Measurements from ENCODE around the gene TMC8.
"Not testable (repeated sequence)": the region's sequence is repeated elsewhere in the genome, so short reads cannot be mapped to it uniquely, and the experiment has no call there.

The TMC8 gene

GRCh38 chr17:78110363-78111015 is 20.1 kb upstream of the TMC8 start:
- DNase-seq: no peak

- no peak for DNase-seq
Measured at GRCh38 chr17:78111016-78111726, 19.4 kb upstream of the TMC8 start.

- DNase-seq: no peak
Measured at GRCh38 chr17:78111727-78112517, 18.6 kb upstream of the TMC8 start.

- peak; percentile 64 to 74 for DNase-seq
Measured at GRCh38 chr17:78112518-78113471, 17.8 kb upstream of the TMC8 start.

GRCh38 chr17:78113804-78114785 is 16.5 kb upstream of the TMC8 start:
- DNase-seq: peak; percentile 53 to 66

- no peak for DNase-seq
Measured at GRCh38 chr17:78114831-78115723, 15.5 kb upstream of the TMC8 start.

GRCh38 chr17:78115803-78116202 is 14.8 kb upstream of the TMC8 start:
- DNase-seq: not testable (repeated sequence)

- DNase-seq: no peak
Measured at GRCh38 chr17:78116411-78116810, 14.2 kb upstream of the TMC8 start.

- DNase-seq: no peak
Measured at GRCh38 chr17:78117027-78117981, 13.3 kb upstream of the TMC8 start.

GRCh38 chr17:78118801-78119241 is 11.8 kb upstream of the TMC8 start:
- no peak for DNase-seq

GRCh38 chr17:78120537-78120936 is 10.0 kb upstream of the TMC8 start:
- no peak for DNase-seq

GRCh38 chr17:78120971-78121800 is 9.4 kb upstream of the TMC8 start:
- no peak for DNase-seq

- no peak for DNase-seq
Measured at GRCh38 chr17:78121801-78122215, 8.8 kb upstream of the TMC8 start.

- no peak for DNase-seq
Measured at GRCh38 chr17:78122216-78122930, 8.2 kb upstream of the TMC8 start.

GRCh38 chr17:78122931-78123249 is 7.7 kb upstream of the TMC8 start:
- DNase-seq: no peak

GRCh38 chr17:78123258-78123929 is 7.2 kb upstream of the TMC8 start:
- DNase-seq: no peak
